IMR-90 (cell line): ENCODE data around the gene SSBP2. TPM values are rescaled to one million over a fixed set of nuclear protein-coding genes. Genes with fewer than 3 reads are reported as not detected.

Source experiments
- ATAC-seq: fragments of 200-7000 bp; cut with Tn5 transposase; 2 replicates; pipeline ENCODE4 v1.9.1; 2020; ENCODE audit warnings: low read depth, mild to moderate bottlenecking, moderate library complexity
- BruUV-seq: library from RNA; stranded (reverse); fragments of 400-500 nt; replicated peaks from 2 replicates; lab custom pipeline; 2021; lab: Mats Ljungman, UMichigan
- CTCF ChIA-PET: fragments of 300-600 bp; formaldehyde crosslinking; extraction: SDS; loops from one replicate; lab custom pipeline; 2021; ENCODE audit warnings: antibody characterized with exemption; lab: Yijun Ruan, JAX
- POLR2A ChIA-PET: fragments of 300-600 bp; sonication (Branson Sonifier 250); formaldehyde crosslinking; loops from one replicate; lab custom pipeline; 2022; ENCODE audit warnings: antibody characterized with exemption; ENCODE audit not compliant: unreplicated experiment; lab: Charles Lee
- DNase-seq: peaks from one replicate; pipeline ENCODE4 v3.0.0; 2013
- H2AFZ ChIP-seq: replicated peaks from 2 replicates; pipeline ENCODE3; 2013; ENCODE audit warnings: low read length, mild to moderate bottlenecking; ENCODE audit not compliant: poor library complexity
- H2AK5ac ChIP-seq: 2 replicates; pipeline ENCODE4 v1.6.1; 2013; ENCODE audit warnings: low read depth, low read length, inconsistent platforms
- H2AK9ac ChIP-seq: replicated peaks from 2 replicates; pipeline ENCODE3; 2013; ENCODE audit warnings: mild to moderate bottlenecking, low read depth, low read length, moderate library complexity; ENCODE audit not compliant: poor library complexity
- H2BK120ac ChIP-seq: 2 replicates; pipeline ENCODE4 v1.6.1; 2013; ENCODE audit warnings: low read depth, low read length, inconsistent platforms
- H2BK15ac ChIP-seq: 3 replicates; pipeline ENCODE4 v1.6.1; 2013; ENCODE audit warnings: low read depth, low read length, inconsistent platforms
- H2BK20ac ChIP-seq: 2 replicates; pipeline ENCODE4 v1.6.1; 2013; ENCODE audit warnings: low read depth, mild to moderate bottlenecking, inconsistent platforms, low read length, moderate library complexity
- H2BK5ac ChIP-seq: 2 replicates; pipeline ENCODE4 v1.6.1; 2013; ENCODE audit warnings: mild to moderate bottlenecking, low read depth, low read length, inconsistent platforms; ENCODE audit not compliant: poor library complexity, severe bottlenecking
- H3K14ac ChIP-seq: replicated peaks from 2 replicates; pipeline ENCODE4 v1.6.1; 2013; ENCODE audit warnings: low read depth, low read length, inconsistent platforms
- H3K18ac ChIP-seq: 2 replicates; pipeline ENCODE4 v1.6.1; 2013; ENCODE audit warnings: low read depth, low read length, control low read depth
- H3K23ac ChIP-seq: 2 replicates; pipeline ENCODE4 v1.6.1; 2013; ENCODE audit warnings: low read depth, low read length, inconsistent platforms
- H3K27ac ChIP-seq: 2 replicates; pipeline ENCODE4 v1.5.1; 2013; ENCODE audit warnings: mild to moderate bottlenecking, control low read depth, low read length; ENCODE audit not compliant: insufficient read depth
- H3K27me3 ChIP-seq: 2 replicates; pipeline ENCODE4 v1.6.1; 2013; ENCODE audit warnings: low read length; ENCODE audit not compliant: control insufficient read depth, insufficient read depth
- H3K36me3 ChIP-seq: 2 replicates; pipeline ENCODE4 v1.6.1; 2013; ENCODE audit warnings: low read length, mixed read lengths; ENCODE audit not compliant: control insufficient read depth, insufficient read depth
- H3K4ac ChIP-seq: 2 replicates; pipeline ENCODE4 v1.6.1; 2013; ENCODE audit warnings: low read depth, low read length, inconsistent platforms
- H3K4me1 ChIP-seq: 2 replicates; pipeline ENCODE4 v1.6.1; 2013; ENCODE audit warnings: low read length, mixed read lengths; ENCODE audit not compliant: control insufficient read depth, insufficient read depth
- H3K4me2 ChIP-seq: 2 replicates; pipeline ENCODE4 v1.6.1; 2013; ENCODE audit warnings: low read depth, mild to moderate bottlenecking, control low read depth, low read length, moderate library complexity
- H3K4me3 ChIP-seq: 2 replicates; pipeline ENCODE4 v1.5.1; 2013; ENCODE audit warnings: low read depth, mild to moderate bottlenecking, control low read depth, low read length, moderate library complexity; ENCODE audit not compliant: insufficient read depth
- H3K56ac ChIP-seq: 2 replicates; pipeline ENCODE4 v1.6.1; 2013; ENCODE audit warnings: low read length, inconsistent platforms; ENCODE audit not compliant: insufficient read depth; ENCODE audit errors: extremely low read depth
- H3K79me1 ChIP-seq, 2 experiments: 2 replicates each; pipeline ENCODE4 v1.6.1; 2013; ENCODE audit warnings: low read length in 2 of 2, inconsistent platforms in 1 of 2, low read depth in 1 of 2
- H3K9ac ChIP-seq: 2 replicates; pipeline ENCODE4 v1.6.1; 2013; ENCODE audit warnings: low read depth, low read length, control low read depth
- H3K9me1 ChIP-seq: 2 replicates; pipeline ENCODE4 v1.6.1; 2013; ENCODE audit warnings: low read length, inconsistent platforms; ENCODE audit not compliant: insufficient read depth
- H3K9me3 ChIP-seq: 2 replicates; pipeline ENCODE4 v1.6.1; 2013; ENCODE audit warnings: low read length; ENCODE audit not compliant: control insufficient read depth, insufficient read depth
- H4K20me1 ChIP-seq: 2 replicates; pipeline ENCODE4 v1.6.1; 2013; ENCODE audit warnings: low read length, inconsistent platforms; ENCODE audit not compliant: insufficient read depth
- H4K5ac ChIP-seq: 2 replicates; pipeline ENCODE4 v1.6.1; 2013; ENCODE audit warnings: mild to moderate bottlenecking, low read depth, low read length, control low read depth
- H4K8ac ChIP-seq, 2 experiments: 2 replicates each; pipeline ENCODE4 v1.6.1; 2013; ENCODE audit warnings: low read depth in 2 of 2, low read length in 2 of 2, control low read depth in 1 of 2, inconsistent platforms in 1 of 2
- H4K91ac ChIP-seq: 2 replicates; pipeline ENCODE4 v1.6.1; 2013; ENCODE audit warnings: low read depth, low read length, inconsistent platforms; ENCODE audit not compliant: insufficient read depth
- BHLHE40 ChIP-seq: fragments of 150-350 bp; IDR thresholded peaks from 2 replicates; pipeline ENCODE4 v1.6.1; 2016; ENCODE audit warnings: mild to moderate bottlenecking, low read depth, low read length
- CEBPB ChIP-seq: IDR thresholded peaks from 2 replicates; pipeline ENCODE4 v1.6.1; 2012; ENCODE audit warnings: low read depth, low read length, improper control_type of control experiment
- CHD1 ChIP-seq: IDR thresholded peaks from 2 replicates; pipeline ENCODE4 v1.6.1; 2012; ENCODE audit warnings: low read depth, low read length, improper control_type of control experiment
- CTCF ChIP-seq: conservative IDR thresholded peaks from 2 replicates; pipeline ENCODE4 v1.5.1; 2012; ENCODE audit warnings: mild to moderate bottlenecking, low read depth, low read length, improper control_type of control experiment
- ELK1 ChIP-seq: fragments of 150-350 bp; IDR thresholded peaks from 2 replicates; pipeline ENCODE4 v1.6.1; 2016; ENCODE audit warnings: low read depth, mild to moderate bottlenecking, low read length, moderate library complexity, borderline replicate concordance
- FOS ChIP-seq: fragments of 150-350 bp; IDR thresholded peaks from 2 replicates; pipeline ENCODE4 v1.6.1; 2016; ENCODE audit warnings: low read depth, low read length
- MAZ ChIP-seq: IDR thresholded peaks from 2 replicates; pipeline ENCODE4 v1.6.1; 2012; ENCODE audit warnings: low read depth, mild to moderate bottlenecking, low read length, improper control_type of control experiment, moderate library complexity, borderline replicate concordance
- MXI1 ChIP-seq: IDR thresholded peaks from 2 replicates; pipeline ENCODE4 v1.6.1; 2012; ENCODE audit warnings: low read depth, mild to moderate bottlenecking, low read length, moderate library complexity, borderline replicate concordance
- RAD21 ChIP-seq: IDR thresholded peaks from 2 replicates; pipeline ENCODE4 v1.6.1; 2012; ENCODE audit warnings: low read length, improper control_type of control experiment
- RCOR1 ChIP-seq: IDR thresholded peaks from 2 replicates; pipeline ENCODE4 v1.6.1; 2012; ENCODE audit warnings: mild to moderate bottlenecking, low read length, improper control_type of control experiment; ENCODE audit not compliant: insufficient replicate concordance
- RFX5 ChIP-seq: IDR thresholded peaks from 2 replicates; pipeline ENCODE4 v1.8.0; 2012; ENCODE audit warnings: low read depth, mild to moderate bottlenecking, low read length, moderate library complexity
- SMC3 ChIP-seq: fragments of 150-350 bp; IDR thresholded peaks from 2 replicates; pipeline ENCODE4 v1.6.1; 2016; ENCODE audit warnings: low read depth, mild to moderate bottlenecking, antibody characterized with exemption, low read length, moderate library complexity
- USF2 ChIP-seq: fragments of 150-350 bp; IDR thresholded peaks from 2 replicates; pipeline ENCODE4 v1.6.1; 2017; ENCODE audit warnings: mild to moderate bottlenecking, antibody characterized with exemption, low read length, low read depth
- WGBS, 2 experiments: methylation state at CpG; one replicate each; pipeline versions ENCODE4 v1.1.5 to v1.1.7; 2013; ENCODE audit warnings: missing lambda C conversion rate in 2 of 2; ENCODE audit not compliant: insufficient read length in 1 of 2; ENCODE audit errors: extremely low coverage in 2 of 2; 5-methylcytosine and 5-hydroxymethylcytosine counted together
- dilution Hi-C: fragments of 300-500 bp; cut with HindIII; formaldehyde crosslinking; loops from one replicate; pipeline ENCODE4 v1.14.3; 2018; ENCODE audit warnings: low sequenced_read_pairs; ENCODE audit not compliant: unreplicated experiment
- in situ Hi-C: fragments of 300-500 bp; cut with MboI; formaldehyde crosslinking; loops from 3 replicates; pipeline ENCODE4 v1.14.3; 2019; ENCODE audit warnings: low sequenced_read_pairs, inconsistent platforms, mixed read lengths
- intact Hi-C: fragments of 100-400 bp; cut with micrococcal nuclease; formaldehyde crosslinking; loops from 2 replicates; pipeline ENCODE4 v1.10.0; 2022
- polyA plus RNA-seq, 3 experiments: library from polyadenylated mRNA; depleted of rRNA; stranded (reverse); fragments of >200 nt; gene quantifications; 2 replicates each; pipeline ENCODE4 v1.2.3, GENCODE V29; 2012; ENCODE audit warnings: low replicate concordance in 1 of 3
- total RNA-seq: library from RNA; depleted of rRNA; stranded (reverse); fragments of >200 nt; gene quantifications from 2 replicates; pipeline ENCODE4 v1.2.3, GENCODE V29; 2012

SSBP2 gene
- total and polyA plus RNA-seq, 2 of the 4 experiments (the other 2 are of a cell fraction), result 38.4 to 42.7 TPM

GRCh38 chr5:81729276-81729675 lies 21.6 kb downstream of the SSBP2 start:
- 0 out of 2 replicates have a peak, but pooled peaks cover 2% of the 10 kb centered on the region for H3K4me1 ChIP-seq
- H3K18ac ChIP-seq, result no peak overlapping the region
- no peak overlapping the region for H3K9ac ChIP-seq
- H3K4ac ChIP-seq, result no peak overlapping the region
- TF ChIP-seq FOS (no peak), SMC3 (no peak), RFX5 (no peak), MAZ (no peak), MXI1 (no peak), CHD1 (no peak), RCOR1 (no peak), CTCF (no peak), BHLHE40 (no peak), ELK1 (no peak), USF2 (no peak), CEBPB (no peak), RAD21 (no peak)
- no peak overlapping the region for H4K5ac ChIP-seq
- no CpG with 5 or more reads among the region's 1 CpG for WGBS, 2 experiments
- H2AK5ac ChIP-seq, result no peak overlapping the region
- no peaks in the 10 kb centered on the region for H3K36me3 ChIP-seq
- H3K9me1 ChIP-seq, result no peaks in the 10 kb centered on the region
- ChIA-PET POLR2A (no interaction called here), CTCF (no interaction called here)
- ATAC-seq (no peak), DNase-seq (no peak)
- no peak overlapping the region for H3K14ac ChIP-seq
- H2BK5ac ChIP-seq, result no peak overlapping the region
- no peak overlapping the region for H2AK9ac ChIP-seq
- H3K4me3 ChIP-seq, result no peak overlapping the region
- no peak overlapping the region for H2AFZ ChIP-seq
- H2BK120ac ChIP-seq, result no peak overlapping the region
- H2BK15ac ChIP-seq, result no peak overlapping the region
- no peak overlapping the region for H3K27ac ChIP-seq
- no peak overlapping the region for H4K91ac ChIP-seq
- H4K8ac ChIP-seq, result no peak overlapping the region
- H3K79me1 ChIP-seq, result peaks cover 8 to 9% of the 10 kb centered on the region in 2 experiments; a peak in 3 of 4 replicates
- H2BK20ac ChIP-seq, result no peak overlapping the region
- 0 out of 2 replicates have a peak, but pooled peaks cover 3% of the 10 kb centered on the region for H4K20me1 ChIP-seq
- no TSS peak for BruUV-seq
- no peak overlapping the region for H3K4me2 ChIP-seq
- in situ Hi-C loops (no loop called here), dilution Hi-C loops (no loop called here), intact Hi-C loops (no loop called here)
- no peak overlapping the region for H3K23ac ChIP-seq
- H3K9me3 ChIP-seq, result no peaks in the 10 kb centered on the region
- H3K56ac ChIP-seq, result no peak overlapping the region
- H3K27me3 ChIP-seq, result no peaks in the 10 kb centered on the region
